ENCODE results near the gene ABHD6.
"Not testable (repeated sequence)": the region's sequence is repeated elsewhere in the genome, so short reads cannot be mapped to it uniquely, and the experiment has no call there.

ABHD6 gene

DNA sequence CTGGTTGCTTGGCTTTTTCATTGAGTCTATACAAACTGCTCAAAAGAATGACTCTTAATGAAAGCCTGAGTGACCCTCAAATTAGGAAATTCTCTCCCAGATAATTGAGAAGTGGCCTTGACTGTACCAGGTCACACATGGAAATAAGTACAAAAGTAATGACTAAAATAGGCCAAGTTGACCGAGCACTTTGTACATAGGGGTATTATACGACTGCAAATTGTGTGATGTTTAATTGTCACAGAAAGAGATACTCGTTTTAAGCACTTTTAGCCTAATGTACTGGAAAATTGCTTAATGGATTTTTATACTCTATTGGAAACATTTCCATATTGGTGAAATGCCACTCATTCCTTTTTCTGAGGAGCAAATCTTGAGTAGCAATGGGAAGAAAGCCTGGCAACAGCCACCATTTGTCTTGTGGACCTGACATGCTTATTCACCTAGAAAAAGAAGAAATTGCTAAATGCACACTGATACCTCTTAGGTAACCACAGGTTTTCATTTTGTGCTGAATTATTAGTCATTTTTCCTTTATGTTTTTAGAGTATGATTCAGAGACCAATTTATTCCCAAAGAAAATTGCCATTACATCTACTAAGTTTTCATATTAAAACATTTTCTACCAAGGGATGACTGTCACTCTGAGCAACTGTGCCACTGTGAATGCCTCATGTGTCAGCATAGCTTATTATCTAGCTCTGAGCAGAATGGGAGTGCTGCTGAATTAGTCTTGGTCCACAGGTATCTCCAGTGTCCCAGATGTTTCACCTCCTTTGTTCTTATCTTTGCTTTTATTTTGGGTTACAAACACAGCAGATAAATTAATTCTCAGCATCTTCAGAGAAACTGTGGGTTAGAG is 86.2 kb downstream of the ABHD6 start:
- DNase-seq (ENCODE audit: low read depth), result peak; percentile 5

DNA sequence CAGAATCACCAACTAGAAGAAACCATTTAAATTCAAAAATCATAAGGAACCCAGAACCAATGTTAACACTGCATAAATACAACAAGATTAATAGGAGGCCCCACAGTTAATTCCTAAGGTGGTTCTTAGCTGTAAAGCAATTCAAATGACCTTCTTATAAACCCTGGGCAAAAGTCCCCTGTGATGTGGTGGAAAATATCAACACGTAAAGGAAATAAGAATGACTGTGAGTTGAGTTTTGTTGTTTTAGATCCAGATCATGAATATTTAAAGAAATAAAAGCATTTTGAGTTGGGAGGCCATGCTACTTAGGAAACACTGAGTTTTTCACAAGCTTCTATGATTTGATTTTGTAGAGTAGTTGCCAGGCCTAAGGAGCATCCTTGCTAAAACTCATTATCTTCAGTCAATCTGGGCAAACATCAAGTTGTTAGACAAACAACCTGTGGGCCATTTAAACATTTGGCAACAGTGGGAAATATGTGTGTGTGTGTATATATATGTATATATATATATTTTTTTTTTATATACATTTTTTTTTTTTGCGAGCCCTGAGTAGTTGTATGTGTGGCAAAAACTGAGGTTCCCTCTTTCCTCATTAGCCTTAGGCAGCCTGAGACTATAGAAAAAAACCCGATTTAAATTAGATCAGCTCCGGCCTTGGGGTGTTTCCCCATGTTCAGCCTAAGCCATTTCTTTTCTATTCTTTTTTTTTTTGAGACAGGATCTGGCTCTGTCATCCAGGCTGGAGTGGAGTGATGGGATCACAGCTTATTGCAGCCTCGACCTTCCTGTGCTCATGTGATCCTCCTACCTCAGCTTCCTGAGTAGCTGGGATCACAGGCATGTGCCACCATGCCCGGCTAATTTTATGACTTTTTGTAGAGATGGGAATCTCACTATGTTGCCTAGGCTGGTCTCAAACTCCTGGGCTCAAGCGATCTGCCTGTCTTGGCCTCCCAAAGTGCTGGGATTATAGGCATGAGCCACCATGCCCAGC is 87.1 kb downstream of the ABHD6 start:
- no peak for DNase-seq (ENCODE audit: low read depth)

DNA sequence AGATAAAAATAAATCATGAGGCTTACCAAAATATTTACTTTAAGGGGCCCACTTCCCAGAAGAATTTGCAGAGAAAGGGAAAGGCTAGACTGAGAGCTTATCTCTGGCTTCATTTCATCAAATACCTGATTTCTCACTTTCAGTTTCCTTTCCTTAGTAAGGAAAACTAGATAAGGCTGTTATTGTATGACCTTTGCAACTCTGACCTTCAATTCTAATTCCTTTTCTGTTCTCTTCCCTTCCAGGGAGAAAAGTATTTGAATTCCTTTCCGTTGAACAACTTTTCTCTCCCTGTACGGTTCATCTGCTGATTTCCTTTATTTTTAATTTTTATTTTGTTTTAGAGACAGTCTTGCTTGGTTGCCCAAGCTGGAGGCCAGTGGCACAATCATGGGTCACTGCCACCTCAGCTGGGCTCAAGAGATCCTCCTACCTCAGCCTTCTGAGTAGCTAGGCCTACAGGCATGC is 88.0 kb downstream of the ABHD6 start:
- DNase-seq (ENCODE audit: low read depth), result peak; percentile 17

DNA sequence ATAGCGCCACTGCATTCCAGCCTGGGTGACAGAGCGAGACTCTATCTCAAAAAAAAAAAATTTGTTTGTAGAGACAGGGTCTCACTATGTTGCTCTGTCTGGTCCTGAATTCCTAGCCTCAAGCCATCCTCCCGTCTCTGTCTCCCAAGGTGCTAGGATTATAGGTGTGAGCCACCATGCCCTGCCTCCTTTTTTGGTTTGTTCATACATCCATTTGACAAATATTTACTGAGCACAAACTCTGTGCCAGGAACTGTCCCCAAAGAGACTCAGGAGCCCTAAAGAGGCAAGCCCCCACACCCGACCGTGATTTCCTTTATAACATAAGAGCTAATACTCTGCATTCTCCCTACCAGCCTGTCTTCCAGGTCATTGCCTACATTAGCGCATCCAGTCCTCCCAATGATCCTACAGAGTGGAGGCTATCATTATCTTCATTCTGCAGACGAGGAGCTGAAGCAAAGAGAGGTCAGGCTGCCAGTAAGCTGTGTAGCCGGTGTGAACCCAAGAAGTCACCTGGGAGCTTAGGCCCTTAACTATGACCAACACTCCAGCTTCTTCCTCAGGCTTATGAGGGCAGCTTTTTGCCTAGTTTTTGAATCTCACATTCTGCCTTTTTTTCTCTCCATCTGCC is 88.8 kb downstream of the ABHD6 start:
- DNase-seq (ENCODE audit: low read depth), result no peak

DNA sequence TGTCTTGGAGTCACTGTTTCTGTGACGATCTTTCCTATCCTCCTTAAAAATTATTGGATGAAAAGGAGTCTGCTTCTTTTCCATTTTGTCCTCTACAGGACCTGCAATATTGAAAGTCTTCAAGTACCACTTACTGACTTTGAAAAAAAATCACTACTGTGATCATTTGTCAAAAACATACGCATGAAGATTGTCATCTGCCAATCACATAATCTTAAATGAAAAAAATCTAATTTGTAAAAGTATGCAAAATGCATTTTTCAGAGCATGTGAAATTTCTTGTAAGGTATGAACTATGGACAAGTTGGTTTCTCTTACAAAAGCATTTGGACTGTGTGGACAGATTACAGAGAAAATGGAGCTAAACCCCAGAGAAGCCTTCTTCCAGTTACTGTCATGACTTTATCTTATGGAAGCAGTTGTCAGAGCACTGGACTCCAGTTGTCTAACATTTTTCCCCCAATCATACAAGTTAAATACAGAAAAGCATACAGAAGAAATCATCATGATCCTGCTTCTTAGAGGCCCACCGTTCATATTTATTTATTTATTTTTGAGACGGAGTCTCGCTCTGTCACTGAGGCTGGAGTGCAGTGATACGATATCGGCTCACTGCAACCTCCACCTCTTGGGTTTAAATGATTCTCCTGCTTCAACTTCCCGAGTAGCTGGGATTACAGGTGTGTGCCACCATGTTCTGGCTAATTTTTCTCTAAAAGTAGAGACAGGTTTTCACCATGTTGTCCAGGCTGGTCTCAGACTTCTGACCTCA is 91.7 kb downstream of the ABHD6 start:
- no peak for DNase-seq (ENCODE audit: low read depth)

GRCh38 chr3:58329922-58330413 is 92.4 kb downstream of the ABHD6 start:
- no peak for DNase-seq (ENCODE audit: low read depth)

DNA sequence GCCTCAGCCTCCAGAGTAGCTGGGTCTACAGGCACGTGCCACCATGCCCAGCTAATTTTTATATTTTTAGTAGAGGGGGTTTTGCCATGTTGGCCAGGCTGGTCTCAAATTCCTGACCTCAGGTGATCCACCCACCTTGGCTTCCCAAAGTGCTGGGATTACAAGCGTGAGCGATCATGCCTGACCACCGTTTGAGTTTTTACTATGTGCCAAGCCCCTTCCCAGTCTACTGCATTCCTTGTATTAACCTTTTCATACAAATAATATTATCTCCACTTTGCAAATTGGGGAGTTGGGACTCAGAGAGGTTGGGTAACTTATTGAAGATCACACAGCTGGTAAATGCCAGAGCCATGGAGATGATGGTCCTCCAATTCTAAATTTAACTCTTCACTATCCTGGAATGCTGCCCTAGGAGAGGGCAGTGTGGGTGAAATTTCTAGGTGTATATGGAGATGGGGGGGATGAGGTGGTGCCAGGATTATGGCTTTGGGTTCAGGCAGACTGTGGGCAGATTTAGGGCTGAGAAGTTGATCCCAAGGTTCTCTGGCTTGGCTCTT is 94.1 kb downstream of the ABHD6 start:
- DNase-seq (ENCODE audit: low read depth), result no peak

DNA sequence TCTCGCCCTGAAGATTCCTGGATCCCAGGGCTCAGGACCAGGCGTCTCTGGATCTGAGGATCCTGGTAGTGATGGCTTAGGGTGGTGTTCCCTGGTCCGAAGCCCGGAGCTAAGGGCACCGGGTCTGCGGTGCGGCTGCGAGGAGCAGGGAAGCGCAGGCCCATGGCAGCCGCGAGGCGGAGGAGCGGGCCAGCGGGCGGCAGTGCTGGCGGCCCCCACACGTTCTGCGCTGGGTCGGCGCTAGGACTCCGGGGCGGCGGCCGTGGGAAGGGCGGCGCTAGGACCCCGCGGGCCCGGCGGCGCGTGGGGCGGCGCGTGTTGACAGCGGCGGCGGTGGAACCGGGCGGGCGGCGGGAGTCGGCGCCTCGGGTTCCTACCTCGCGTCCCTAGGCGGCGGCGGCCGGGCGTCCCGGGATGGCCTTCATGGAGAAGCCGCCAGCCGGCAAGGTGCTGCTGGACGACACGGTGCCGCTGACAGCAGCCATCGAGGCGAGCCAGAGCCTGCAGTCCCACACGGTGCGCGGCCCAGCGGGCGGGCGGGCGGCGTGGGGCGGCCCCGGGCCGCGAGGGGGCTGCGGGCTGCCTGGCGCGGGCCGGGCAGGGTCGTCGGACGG is 95.1 kb downstream of the ABHD6 start, which contains the start of gene PXK:
PXK (plus strand) TSS at position 318 of the 614 bp plus-strand sequence; CDS start at position 415, 97 bp downstream.
- peak; percentile 82 for DNase-seq (ENCODE audit: low read depth)

- DNase-seq (ENCODE audit: low read depth), result peak; percentile 35
Observed at GRCh38 chr3:58333206-58334012, 95.8 kb downstream of the ABHD6 start.

DNA sequence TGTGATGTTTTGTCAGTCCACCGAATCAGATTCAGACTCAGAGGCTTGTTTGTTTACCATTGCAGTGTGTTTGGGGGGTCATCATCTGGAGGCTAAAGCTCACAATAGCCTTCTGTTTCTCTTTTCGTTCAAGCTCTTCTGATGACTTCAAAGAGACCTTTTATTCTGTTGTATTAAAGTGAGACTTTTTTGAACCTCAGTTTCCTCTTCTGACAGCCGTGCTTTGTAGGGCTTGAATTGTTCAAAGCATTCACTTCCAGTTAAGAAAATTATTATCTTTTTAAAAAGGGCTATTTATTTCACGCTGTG is 96.4 kb downstream of the ABHD6 start:
- peak; percentile 28 for DNase-seq (ENCODE audit: low read depth)

GRCh38 chr3:58334506-58334884 is 96.9 kb downstream of the ABHD6 start:
- no peak for DNase-seq (ENCODE audit: low read depth)

GRCh38 chr3:58335652-58335947 is 98.0 kb downstream of the ABHD6 start:
- no peak for DNase-seq (ENCODE audit: low read depth)

DNA sequence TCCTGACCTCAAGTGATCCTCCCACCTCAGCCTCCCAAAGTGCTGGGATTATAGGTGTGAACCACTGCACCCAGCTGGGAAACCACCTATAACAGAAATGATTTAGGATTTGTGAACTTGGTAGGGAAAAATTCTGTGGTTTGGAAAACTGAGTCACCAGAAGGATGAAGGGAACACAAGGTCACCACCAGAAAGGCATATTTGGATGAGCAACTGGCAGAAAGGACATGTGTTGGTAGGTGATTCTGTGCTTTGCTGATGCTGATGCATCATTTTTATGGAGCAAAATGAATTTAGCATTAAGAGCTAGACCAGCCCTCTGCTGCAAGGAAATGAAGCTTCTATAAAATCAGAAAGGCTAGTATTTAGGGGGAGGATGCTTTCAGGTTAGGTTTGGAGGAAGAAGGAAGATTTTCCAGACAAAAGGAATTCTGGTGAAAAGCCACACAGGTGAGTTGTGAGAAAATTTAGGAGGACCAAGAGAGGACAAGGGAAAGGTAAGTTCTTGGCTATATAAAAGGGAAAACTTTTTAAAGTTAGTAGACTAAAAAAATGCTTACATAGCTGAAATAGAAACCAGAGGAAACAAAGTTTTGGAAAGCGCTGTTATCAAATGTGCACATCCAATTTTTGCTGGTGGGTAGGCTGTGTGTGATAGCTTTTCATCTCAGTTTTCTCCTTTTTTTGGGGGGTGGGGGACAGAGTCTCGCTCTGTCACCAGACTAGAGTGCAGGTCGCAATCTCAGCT is 98.7 kb downstream of the ABHD6 start:
- peak; percentile 94 for DNase-seq (ENCODE audit: low read depth)

- DNase-seq (ENCODE audit: low read depth), result no peak
Observed at GRCh38 chr3:58337190-58337589, 99.6 kb downstream of the ABHD6 start.

- DNase-seq (ENCODE audit: low read depth), result not testable (repeated sequence)
Observed at GRCh38 chr3:58339146-58339545, 101.6 kb downstream of the ABHD6 start.

DNA sequence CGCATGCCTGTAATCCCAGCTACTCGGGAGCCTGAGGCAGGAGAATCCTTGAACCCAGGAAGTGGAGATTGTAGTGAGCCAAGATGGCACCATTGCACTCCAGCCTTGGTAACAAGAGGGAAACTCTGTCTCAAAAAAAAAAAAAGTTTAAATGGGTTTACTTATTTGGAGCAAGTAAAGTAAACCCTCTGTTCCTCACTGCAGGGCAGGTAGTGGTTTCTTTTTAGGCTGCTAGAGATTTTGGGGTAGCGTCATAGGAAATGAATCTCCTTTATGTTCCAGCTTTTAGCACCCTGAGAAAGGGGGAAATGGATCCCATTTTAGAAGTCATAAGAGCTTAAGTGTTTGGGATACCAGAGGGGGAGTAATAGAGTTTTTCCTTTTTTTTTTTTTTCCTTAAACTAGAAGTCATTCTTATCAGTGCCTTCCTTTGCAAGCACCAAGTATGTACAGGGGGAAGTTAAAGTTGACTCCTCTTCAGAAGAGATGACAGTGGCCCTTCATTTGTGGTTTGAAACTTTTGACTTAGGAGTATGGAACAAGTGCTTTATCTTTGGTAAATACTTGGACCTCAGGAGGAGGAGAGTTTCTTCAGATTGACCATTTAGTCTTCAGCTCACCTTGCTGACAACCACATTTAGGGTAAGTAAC is 103.1 kb downstream of the ABHD6 start:
- DNase-seq (ENCODE audit: low read depth), result no peak

DNA sequence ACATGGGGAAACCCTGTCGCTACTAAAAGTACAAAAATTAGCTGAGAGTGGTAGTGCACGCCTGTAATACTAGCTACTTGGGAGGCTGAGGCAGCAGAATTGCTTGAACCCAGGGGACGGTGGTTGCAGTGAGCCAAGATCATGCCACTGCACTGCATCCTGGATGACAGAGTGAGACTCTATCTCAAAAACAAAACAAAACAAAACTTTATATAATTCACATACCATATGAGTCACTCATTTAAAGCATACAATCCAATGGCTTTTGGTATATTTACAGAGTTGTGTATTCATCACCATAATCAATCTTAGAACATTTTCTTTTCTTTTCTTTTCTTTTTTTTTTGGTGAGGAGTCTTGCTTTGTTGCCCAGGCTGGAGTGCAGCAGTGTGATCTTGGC is 103.8 kb downstream of the ABHD6 start:
- DNase-seq (ENCODE audit: low read depth), result peak; percentile 47

DNA sequence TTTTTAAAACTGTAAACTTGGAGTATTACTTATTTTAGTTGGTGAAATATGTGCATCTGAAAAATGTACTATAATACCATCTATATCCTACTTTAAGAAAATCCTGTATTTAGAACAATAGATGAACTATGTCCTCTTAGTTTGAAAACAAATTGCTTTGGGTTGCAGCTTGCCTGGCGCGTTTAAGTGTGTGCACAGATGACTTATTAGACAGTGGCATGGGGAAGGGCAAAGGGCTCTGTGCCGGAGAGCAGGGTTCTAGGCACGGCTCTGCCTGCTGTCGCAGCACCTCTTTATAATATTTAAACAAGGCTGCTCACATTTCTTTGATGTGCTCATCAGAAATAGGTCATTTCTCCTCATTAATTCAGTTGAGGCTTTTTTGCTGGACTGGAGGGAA is 105.1 kb downstream of the ABHD6 start:
- DNase-seq (ENCODE audit: low read depth), result no peak

Measured in ELR (cell line).